GM18517 (cell line): ENCODE data around the gene GNPTAB.

ENCODE experiments used
- ATAC-seq: cut with Tn5 transposase; IDR thresholded peaks from one replicate; pipeline ENCODE4 v1.9.1; 2021; ENCODE audit warnings: mild to moderate bottlenecking, moderate library complexity; ENCODE audit not compliant: unreplicated experiment

The GNPTAB gene

DNA sequence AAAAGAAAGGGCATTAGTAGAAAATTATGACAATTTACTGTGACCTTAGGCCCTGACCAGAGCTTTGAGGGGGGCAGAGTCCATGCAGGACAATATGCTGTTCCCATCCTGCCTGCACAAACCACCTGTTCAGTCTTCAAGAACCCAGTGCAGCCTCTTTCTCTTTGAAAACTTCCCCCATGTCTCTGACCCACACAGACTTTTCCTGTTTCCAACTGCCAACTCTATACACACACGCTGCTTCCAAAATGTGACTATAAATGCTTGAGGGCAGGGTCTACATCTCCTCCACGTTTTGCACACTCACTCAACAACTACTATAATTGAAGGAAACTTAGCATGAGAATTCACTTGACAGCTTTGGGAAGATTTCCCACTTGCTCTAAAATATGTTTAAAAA, 54.9 kb downstream of the GNPTAB start:
- ATAC-seq = no peak

DNA sequence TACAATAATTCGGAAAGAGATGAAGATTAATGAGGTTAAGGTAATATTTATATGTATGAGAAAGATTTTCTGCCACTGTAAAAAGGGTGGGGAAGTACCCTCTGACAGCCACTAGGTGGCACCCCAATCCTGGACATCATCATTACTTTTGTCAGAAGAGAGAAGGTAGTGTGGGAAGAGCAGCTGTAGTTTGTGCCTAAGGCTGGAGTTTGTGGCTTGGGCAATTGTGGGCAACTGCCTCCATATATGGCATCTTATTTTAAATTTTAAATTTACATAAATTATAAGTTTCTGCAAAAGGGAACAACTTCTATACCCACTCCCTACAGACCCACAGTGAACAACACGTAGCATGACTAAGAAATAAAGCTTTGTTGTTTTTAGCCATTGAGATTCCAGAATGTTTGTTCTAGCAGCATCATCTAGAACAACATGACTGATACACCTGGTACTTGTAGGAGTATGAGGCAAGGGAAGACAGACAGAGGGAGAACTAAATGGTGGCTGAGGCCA, 57.1 kb downstream of the GNPTAB start:
- peak; percentile 88 for ATAC-seq

GRCh38 chr12:101772012-101772775, 58.6 kb downstream of the GNPTAB start:
- ATAC-seq = no peak

GRCh38 chr12:101769865-101770264, 60.9 kb downstream of the GNPTAB start:
- ATAC-seq = no peak

DNA sequence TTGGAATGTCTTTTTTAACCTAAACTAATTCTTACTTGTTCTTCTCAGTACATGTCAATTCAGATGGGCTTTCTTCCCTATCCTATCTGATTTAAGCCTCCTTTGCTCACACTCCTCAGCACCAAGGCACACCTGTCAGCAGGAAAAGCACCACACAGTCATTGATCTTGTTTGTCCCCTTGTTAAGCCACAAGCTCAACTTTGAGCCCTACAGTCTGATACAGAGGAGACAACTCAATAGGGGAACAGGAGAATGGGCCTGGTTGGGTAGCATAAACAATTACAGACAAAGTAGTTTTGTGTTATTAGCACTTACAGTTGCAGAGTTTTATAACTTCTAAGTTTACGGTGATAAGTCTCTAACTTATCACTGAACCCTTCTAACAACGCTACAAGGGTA, 62.0 kb downstream of the GNPTAB start:
- ATAC-seq = no peak

DNA sequence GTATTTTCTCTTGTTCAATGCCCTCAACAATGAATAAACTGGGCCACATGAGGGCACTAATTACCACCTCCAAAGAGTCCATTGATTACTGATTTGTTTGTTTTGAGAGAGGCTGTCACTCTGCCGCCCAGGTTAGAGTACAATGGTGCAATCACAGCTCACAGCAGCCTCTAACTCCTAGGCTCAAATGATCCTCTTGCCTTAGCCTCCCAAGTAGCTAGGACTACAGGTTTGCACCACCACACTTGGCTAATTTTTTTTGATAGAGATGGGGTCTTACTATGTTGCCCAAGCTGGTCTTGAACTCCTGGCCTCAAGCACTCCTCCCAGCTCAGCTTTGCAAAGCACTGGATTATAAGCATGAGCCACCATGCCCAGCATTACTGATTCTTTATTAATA, 63.2 kb downstream of the GNPTAB start:
- no peak for ATAC-seq

DNA sequence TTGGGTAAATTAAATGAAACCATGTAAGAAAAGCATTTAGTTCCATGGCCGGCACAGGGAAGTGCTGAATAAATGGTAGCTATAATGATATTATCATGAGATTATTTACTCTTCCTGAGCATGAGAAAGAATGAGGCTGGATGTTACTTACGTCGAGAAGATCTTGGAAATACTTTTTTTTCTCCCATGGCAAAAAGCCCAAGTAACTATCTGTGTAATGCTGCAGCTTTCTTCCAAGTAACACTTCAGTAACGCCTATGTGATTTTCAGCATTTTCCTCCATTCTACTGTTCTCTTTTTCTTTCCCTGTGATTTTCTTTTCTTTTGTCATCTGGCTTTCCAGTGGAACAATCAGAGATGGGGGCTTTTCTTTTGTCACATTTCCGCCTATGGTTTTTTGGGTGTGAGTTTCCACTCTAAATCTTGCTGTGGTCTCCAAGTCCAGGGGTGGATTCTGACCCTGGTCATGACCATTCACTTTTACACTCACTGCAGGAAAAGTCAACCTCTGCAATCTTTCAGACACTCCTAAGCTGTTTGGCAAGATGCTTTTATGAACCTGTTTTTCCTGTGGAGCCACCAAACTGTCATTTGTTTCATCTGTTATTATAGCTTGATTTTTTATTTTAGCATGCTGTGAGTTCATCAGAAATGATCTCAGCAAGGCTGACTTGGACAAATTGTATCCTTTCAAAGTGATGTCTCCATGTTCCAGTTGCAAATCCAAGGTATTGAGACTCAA, 66.5 kb downstream of the GNPTAB start:
- no peak for ATAC-seq

GRCh38 chr12:101763246-101763931, 67.4 kb downstream of the GNPTAB start:
- ATAC-seq = no peak

- ATAC-seq = no peak
Measured at GRCh38 chr12:101761781-101762180, 69.0 kb downstream of the GNPTAB start.

DNA sequence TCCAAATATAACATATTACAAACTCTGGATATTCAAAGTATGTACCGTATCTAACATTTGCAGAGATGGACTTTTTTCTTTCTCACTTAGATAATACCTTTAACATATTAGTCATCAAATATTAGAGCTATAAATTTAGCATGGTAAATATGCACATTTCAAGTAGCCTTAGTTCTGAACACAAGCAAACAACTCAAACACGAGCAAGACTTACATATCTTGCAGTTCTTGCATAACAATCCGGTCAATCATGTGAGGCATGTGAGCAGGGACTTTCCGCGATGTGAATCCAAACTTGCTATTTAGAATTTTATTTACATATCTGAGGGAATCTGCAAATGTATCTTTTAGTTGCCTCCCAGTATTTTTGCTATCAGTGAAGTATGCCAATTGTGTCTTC, 69.4 kb downstream of the GNPTAB start:
- ATAC-seq = no peak

DNA sequence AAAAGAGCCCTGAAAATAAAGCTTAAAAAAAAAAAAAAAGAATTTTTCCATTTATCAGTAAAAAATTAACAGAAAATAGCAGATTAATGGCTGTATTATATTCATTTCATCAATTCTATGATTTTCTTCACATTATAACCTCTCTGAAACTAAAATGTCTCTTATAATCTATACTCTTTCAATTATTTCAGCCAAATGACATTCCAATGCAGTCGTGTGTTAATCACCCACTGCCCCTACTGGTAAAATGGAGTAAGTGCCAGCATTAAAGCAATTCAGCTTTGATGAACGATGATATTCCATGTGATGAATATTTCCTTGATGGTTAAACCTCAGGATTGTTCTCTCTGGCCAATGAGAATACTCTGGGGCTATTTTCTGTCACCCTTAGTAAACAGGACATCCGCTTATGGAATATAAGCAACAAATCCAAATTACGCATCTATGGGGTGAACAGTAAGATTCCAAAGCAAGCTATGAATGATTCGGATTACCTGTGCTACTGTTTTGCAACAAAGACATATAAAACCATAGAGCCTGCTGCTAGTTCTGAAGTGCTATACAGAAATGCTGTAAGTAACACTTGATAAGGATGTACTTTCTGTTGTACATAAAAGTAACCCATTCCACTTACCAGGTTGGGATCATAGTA, 71.2 kb downstream of the GNPTAB start:
- no peak for ATAC-seq

DNA sequence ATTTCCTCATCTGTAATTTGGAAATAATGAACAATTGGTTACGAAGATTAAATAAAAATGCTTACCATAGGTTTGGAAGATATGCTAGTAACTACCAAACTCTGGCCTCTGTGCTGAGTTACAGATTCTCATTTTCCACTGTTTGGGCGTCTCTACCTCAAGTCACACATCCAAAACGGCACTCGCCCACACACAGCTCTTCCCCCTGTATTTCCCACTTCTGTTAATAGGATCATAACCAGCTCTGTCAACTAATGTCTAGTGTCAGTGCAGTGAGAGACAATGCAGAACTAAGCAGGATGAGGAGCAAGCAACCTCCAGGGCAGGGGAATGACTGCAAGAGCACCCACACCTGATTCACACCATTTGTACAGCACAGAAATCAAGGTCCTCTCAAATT, 80.6 kb downstream of the GNPTAB start:
- no peak for ATAC-seq

GRCh38 chr12:101749657-101750056, 81.1 kb downstream of the GNPTAB start:
- ATAC-seq = no peak

- no peak for ATAC-seq
Measured at GRCh38 chr12:101748907-101749306, 81.9 kb downstream of the GNPTAB start.

- no peak for ATAC-seq
Measured at GRCh38 chr12:101747697-101748096, 83.1 kb downstream of the GNPTAB start.

DNA sequence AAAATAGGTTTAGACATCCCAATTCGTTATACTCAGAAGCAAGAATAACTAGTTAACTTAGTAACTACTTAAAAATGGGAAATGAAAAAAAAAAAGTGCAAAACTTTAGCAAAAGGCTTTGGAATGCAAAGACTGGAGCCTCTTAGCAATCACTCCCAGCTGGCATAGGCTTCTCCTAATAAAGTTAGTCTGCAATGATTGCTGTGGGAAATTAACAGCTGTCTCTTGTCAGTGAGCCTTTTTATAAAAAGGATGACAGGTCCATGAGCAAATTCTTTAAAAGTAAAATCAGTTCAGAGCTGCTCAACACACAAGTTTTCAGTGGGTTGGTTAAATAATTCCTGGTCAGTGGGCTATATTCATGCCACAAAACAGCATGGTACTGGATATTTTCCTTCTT, 84.1 kb downstream of the GNPTAB start:
- ATAC-seq = no peak

GRCh38 chr12:101746196-101746595, 84.6 kb downstream of the GNPTAB start:
- ATAC-seq = no peak

DNA sequence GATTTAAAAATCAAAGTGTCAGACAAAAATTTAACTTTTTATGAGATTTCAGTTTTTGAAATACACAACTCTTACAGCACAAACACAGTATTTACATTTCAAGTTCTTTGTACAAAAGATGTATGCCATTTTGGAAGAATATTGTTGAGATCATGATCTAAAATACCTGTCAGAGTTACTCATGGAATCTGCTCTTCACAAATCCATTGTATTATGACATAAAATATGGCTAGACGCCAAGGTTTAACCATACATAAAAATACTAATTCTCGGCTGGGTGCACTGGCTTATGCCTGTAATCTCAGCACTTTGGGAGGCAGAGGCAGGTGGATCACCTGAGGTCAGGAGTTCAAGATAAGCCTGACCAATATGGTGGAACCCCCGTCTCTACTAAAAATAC, 85.3 kb downstream of the GNPTAB start:
- ATAC-seq = no peak

DNA sequence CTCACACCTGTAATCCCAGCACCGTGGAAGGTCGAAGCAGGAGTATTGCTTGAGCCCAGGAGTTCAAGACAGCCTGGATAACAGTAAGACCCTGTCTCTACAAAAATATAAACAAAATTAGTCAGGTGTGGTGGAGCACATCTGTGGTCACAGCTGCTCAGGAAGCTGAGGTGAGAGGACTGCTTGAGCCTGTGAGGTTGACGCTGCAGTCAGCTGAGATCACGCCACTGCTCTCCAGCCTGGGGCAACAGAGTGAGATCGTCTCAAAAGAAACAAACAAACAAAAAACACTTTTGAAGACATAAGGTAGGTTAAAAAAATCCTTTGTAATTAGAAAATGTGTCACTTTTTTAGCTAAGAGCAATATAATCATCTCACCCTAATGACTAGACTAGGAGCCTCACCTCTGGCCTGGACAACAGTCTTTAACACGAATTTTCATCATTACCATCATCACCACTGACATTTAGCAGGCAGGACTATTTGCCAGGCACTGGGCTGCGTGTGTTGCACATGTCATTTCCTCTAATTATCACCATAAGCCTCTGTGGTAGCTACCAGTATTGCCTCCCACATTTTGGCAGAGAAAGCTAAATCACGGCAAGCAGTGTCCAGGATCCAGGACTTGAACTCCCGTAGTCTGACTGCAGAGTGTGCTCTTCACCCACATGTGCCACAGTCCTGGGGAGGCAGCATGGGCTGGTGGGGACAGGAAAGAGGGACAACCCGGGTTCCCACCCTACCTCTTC, 86.9 kb downstream of the GNPTAB start:
- peak; percentile 95 for ATAC-seq

DNA sequence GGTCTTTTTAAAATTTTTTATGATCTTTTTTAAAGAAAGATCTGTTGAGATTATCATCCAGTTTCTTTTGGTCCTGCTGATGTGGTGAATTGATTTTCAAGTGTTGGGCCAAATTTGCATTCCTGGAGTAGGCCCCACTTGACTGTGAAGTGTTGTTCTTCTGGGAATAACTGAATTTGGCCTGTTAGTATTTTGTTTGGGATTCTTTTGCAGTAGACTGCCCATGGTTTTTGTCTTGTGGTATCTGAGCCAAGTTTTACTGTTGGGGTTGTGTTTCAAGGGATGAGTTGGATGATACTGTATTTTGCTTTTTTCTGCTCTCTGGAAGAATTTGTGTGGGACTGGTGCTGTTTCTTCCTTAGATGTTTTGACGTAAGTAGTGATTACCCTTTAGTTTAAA, 87.5 kb downstream of the GNPTAB start:
- ATAC-seq = no peak
